GM23338 (cell line): ENCODE results near the gene RALGPS1. TPM values are rescaled to one million over a fixed set of nuclear protein-coding genes. Genes with fewer than 3 reads are reported as not detected.

ENCODE experiments used
- ATAC-seq: fragments of 200-7000 bp; cut with Tn5 transposase; 3 replicates; pipeline ENCODE4 v1.9.1; 2020
- DNase-seq: peaks from one replicate; pipeline ENCODE4 v3.0.0-alpha.2; 2015; ENCODE audit warnings: low spot score
- H2AFZ ChIP-seq: fragments of 200-600 bp; sonication (generic); 2 replicates; pipeline ENCODE4 v1.8.0; 2016; ENCODE audit warnings: antibody characterized with exemption, mild to moderate bottlenecking, moderate library complexity
- H3F3A ChIP-seq: fragments of 200-600 bp; sonication (generic); replicated peaks from 2 replicates; pipeline ENCODE4 v1.8.0; 2017; ENCODE audit warnings: antibody characterized with exemption, mixed run types, low read depth
- H3K27ac ChIP-seq: fragments of 200-600 bp; sonication (generic); 2 replicates; pipeline ENCODE4 v1.6.1; 2016; ENCODE audit warnings: low read depth
- H3K27me3 ChIP-seq: fragments of 200-600 bp; sonication (generic); 2 replicates; pipeline ENCODE4 v1.8.0; 2016; ENCODE audit warnings: mild to moderate bottlenecking, mixed run types, moderate library complexity; ENCODE audit not compliant: insufficient read depth
- H3K36me3 ChIP-seq: fragments of 200-600 bp; sonication (generic); 2 replicates; pipeline ENCODE4 v1.8.0; 2016; ENCODE audit warnings: mild to moderate bottlenecking; ENCODE audit not compliant: insufficient read depth
- H3K4me1 ChIP-seq: fragments of 200-600 bp; sonication (generic); 2 replicates; pipeline ENCODE4 v1.8.0; 2016; ENCODE audit warnings: mild to moderate bottlenecking, moderate library complexity; ENCODE audit not compliant: insufficient read depth
- H3K4me2 ChIP-seq: fragments of 200-600 bp; sonication (generic); 2 replicates; pipeline ENCODE4 v1.7.1; 2017; ENCODE audit warnings: mixed run types
- H3K4me3 ChIP-seq: fragments of 200-600 bp; sonication (generic); 2 replicates; pipeline ENCODE4 v1.6.1; 2016; ENCODE audit warnings: mixed run types
- H3K79me2 ChIP-seq: fragments of 200-600 bp; sonication (generic); replicated peaks from 2 replicates; pipeline ENCODE4 v1.8.0; 2017; ENCODE audit warnings: mild to moderate bottlenecking; ENCODE audit not compliant: insufficient read depth
- H3K9me2 ChIP-seq: fragments of 200-600 bp; sonication (generic); 2 replicates; pipeline ENCODE4 v1.8.0; 2017; ENCODE audit not compliant: insufficient read depth
- H4K20me1 ChIP-seq: fragments of 200-600 bp; sonication (generic); replicated peaks from 2 replicates; pipeline ENCODE4 v1.8.0; 2017; ENCODE audit warnings: mild to moderate bottlenecking; ENCODE audit not compliant: insufficient read depth
- H3K27ac Mint-ChIP-seq: 2 replicates; pipeline ENCODE4 v1.8.0; 2020; ENCODE audit warnings: inconsistent platforms, mild to moderate bottlenecking, moderate library complexity, mixed read lengths
- H3K27me3 Mint-ChIP-seq: 3 replicates; pipeline ENCODE4 v1.8.0; 2022; ENCODE audit warnings: low read depth, mild to moderate bottlenecking, moderate library complexity, mixed read lengths, inconsistent platforms; ENCODE audit not compliant: insufficient read depth, poor library complexity
- H3K36me3 Mint-ChIP-seq: 3 replicates; pipeline ENCODE4 v1.8.0; 2021; ENCODE audit warnings: low read depth, mild to moderate bottlenecking, inconsistent platforms, moderate library complexity, mixed read lengths
- H3K4me1 Mint-ChIP-seq: 3 replicates; pipeline ENCODE4 v1.8.0; 2020; ENCODE audit warnings: mild to moderate bottlenecking, inconsistent platforms, mixed read lengths
- H3K4me3 Mint-ChIP-seq: 3 replicates; pipeline ENCODE4 v1.8.0; 2021; ENCODE audit warnings: moderate library complexity, mild to moderate bottlenecking, inconsistent platforms, mixed read lengths
- H3K9me3 Mint-ChIP-seq: 3 replicates; pipeline ENCODE4 v1.8.0; 2020; ENCODE audit warnings: moderate library complexity, mild to moderate bottlenecking, inconsistent platforms, mixed read lengths
- CREB1 ChIP-seq: fragments of 250-450 bp; sonication (Bioruptor Pico); IDR thresholded peaks from 2 replicates; pipeline ENCODE4 v1.5.0; 2020; ENCODE audit warnings: low read depth, mild to moderate bottlenecking, moderate library complexity
- CTCF ChIP-seq, 2 experiments: fragments of 200-600 bp in 1 of 2; sonication (generic) in 1 of 2; conservative IDR thresholded peaks; 2 replicates each; pipeline versions ENCODE4 v1.5.1 to v1.6.1; 2016 to 2017; ENCODE audit warnings: antibody characterized with exemption in 2 of 2, low read depth in 2 of 2, mild to moderate bottlenecking in 2 of 2, moderate library complexity in 1 of 2
- EZH2 ChIP-seq: fragments of 200-600 bp; sonication (generic); IDR thresholded peaks from one replicate; pipeline ENCODE4 v1.8.0; 2017; ENCODE audit warnings: antibody characterized with exemption, mild to moderate bottlenecking, low read depth; ENCODE audit not compliant: unreplicated experiment
- EZH2phosphoT487 ChIP-seq: fragments of 200-600 bp; sonication (generic); IDR thresholded peaks from one replicate; pipeline ENCODE4 v1.8.1; 2018; ENCODE audit warnings: antibody characterized with exemption; ENCODE audit not compliant: unreplicated experiment
- JUNB ChIP-seq: IDR thresholded peaks from one replicate; pipeline ENCODE4 v1.6.1; 2016; ENCODE audit warnings: antibody characterized with exemption; ENCODE audit not compliant: unreplicated experiment
- NANOG ChIP-seq: IDR thresholded peaks from 2 replicates; pipeline ENCODE4 v1.6.1; 2016; ENCODE audit warnings: antibody characterized with exemption, borderline replicate concordance
- POLR2AphosphoS5 ChIP-seq: IDR thresholded peaks from 2 replicates; pipeline ENCODE4 v1.6.1; 2016; ENCODE audit warnings: antibody characterized with exemption, low read depth
- ZNF114 ChIP-seq: fragments of 250-450 bp; sonication (Bioruptor Pico); IDR thresholded peaks from 2 replicates; pipeline ENCODE4 v1.5.0; 2020; ENCODE audit warnings: mild to moderate bottlenecking, moderate library complexity
- polyA plus RNA-seq: library from polyadenylated mRNA; unstranded; fragments of >200 nt; fragmentation: Nextera tagmentation; extraction: Ambion mirVana; gene quantifications from 2 replicates; pipeline ENCODE4 v1.2.1, GENCODE V29; 2016
- total RNA-seq: library from RNA; depleted of rRNA; stranded (reverse); fragments of >200 nt; shearing (Covaris generic); gene quantifications from 2 replicates; pipeline ENCODE4 v1.2.3, GENCODE V29; 2014
- TF ChIP-seq, protein P1 (sequence below): fragments of 250-450 bp; sonication (Bioruptor Pico); IDR thresholded peaks from 2 replicates; pipeline ENCODE4 v1.5.0; 2020; ENCODE audit warnings: mild to moderate bottlenecking, moderate library complexity

RALGPS1 gene
- total and polyA plus RNA-seq, 2 experiments from 2014 or later: 18.2 to 57.1 TPM

GRCh38 chr9:127093319-127094020, 178.9 kb downstream of the RALGPS1 start:
- ATAC-seq (peak; percentile 57), DNase-seq (peak; percentile 33)
- Histone ChIP-seq H3K4me1 (no peaks in the 10 kb centered on the region), H3K27ac (no peak overlapping the region), H3K4me2 (no peak overlapping the region), H4K20me1 (peaks cover 3% of the 10 kb centered on the region; the same call in 1 of the 2 replicates), H3K79me2 (no peaks in the 10 kb centered on the region), H2AFZ (no peak overlapping the region), H3F3A (no peaks in the 10 kb centered on the region), H3K9me2 (no peaks in the 10 kb centered on the region), H3K4me3 (no peak overlapping the region), H3K27me3 (no peaks in the 10 kb centered on the region), H3K36me3 (no peaks in the 10 kb centered on the region)
- Mint-ChIP-seq H3K36me3 (no peaks in the 10 kb centered on the region), H3K4me3 (no peak overlapping the region), H3K9me3 (no peaks in the 10 kb centered on the region; the same call in 2 of the 3 replicates), H3K27ac (no peak overlapping the region), H3K4me1 (peaks cover 13% of the 10 kb centered on the region), H3K27me3 (peaks cover 12% of the 10 kb centered on the region)
- TF ChIP-seq CREB1 (CRISPR knock-in tag): no peak
- TF ChIP-seq JUNB: no peak
- no peak for TF ChIP-seq EZH2phosphoT487
- no peak for TF ChIP-seq POLR2AphosphoS5
- TF ChIP-seq NANOG: no peak
- TF ChIP-seq CTCF (conservative IDR thresholded peaks at IDR 0.05; ENCODE audit: low read depth in 2 of 2): peak; percentile 32 to 44
- TF ChIP-seq, protein P1, sequence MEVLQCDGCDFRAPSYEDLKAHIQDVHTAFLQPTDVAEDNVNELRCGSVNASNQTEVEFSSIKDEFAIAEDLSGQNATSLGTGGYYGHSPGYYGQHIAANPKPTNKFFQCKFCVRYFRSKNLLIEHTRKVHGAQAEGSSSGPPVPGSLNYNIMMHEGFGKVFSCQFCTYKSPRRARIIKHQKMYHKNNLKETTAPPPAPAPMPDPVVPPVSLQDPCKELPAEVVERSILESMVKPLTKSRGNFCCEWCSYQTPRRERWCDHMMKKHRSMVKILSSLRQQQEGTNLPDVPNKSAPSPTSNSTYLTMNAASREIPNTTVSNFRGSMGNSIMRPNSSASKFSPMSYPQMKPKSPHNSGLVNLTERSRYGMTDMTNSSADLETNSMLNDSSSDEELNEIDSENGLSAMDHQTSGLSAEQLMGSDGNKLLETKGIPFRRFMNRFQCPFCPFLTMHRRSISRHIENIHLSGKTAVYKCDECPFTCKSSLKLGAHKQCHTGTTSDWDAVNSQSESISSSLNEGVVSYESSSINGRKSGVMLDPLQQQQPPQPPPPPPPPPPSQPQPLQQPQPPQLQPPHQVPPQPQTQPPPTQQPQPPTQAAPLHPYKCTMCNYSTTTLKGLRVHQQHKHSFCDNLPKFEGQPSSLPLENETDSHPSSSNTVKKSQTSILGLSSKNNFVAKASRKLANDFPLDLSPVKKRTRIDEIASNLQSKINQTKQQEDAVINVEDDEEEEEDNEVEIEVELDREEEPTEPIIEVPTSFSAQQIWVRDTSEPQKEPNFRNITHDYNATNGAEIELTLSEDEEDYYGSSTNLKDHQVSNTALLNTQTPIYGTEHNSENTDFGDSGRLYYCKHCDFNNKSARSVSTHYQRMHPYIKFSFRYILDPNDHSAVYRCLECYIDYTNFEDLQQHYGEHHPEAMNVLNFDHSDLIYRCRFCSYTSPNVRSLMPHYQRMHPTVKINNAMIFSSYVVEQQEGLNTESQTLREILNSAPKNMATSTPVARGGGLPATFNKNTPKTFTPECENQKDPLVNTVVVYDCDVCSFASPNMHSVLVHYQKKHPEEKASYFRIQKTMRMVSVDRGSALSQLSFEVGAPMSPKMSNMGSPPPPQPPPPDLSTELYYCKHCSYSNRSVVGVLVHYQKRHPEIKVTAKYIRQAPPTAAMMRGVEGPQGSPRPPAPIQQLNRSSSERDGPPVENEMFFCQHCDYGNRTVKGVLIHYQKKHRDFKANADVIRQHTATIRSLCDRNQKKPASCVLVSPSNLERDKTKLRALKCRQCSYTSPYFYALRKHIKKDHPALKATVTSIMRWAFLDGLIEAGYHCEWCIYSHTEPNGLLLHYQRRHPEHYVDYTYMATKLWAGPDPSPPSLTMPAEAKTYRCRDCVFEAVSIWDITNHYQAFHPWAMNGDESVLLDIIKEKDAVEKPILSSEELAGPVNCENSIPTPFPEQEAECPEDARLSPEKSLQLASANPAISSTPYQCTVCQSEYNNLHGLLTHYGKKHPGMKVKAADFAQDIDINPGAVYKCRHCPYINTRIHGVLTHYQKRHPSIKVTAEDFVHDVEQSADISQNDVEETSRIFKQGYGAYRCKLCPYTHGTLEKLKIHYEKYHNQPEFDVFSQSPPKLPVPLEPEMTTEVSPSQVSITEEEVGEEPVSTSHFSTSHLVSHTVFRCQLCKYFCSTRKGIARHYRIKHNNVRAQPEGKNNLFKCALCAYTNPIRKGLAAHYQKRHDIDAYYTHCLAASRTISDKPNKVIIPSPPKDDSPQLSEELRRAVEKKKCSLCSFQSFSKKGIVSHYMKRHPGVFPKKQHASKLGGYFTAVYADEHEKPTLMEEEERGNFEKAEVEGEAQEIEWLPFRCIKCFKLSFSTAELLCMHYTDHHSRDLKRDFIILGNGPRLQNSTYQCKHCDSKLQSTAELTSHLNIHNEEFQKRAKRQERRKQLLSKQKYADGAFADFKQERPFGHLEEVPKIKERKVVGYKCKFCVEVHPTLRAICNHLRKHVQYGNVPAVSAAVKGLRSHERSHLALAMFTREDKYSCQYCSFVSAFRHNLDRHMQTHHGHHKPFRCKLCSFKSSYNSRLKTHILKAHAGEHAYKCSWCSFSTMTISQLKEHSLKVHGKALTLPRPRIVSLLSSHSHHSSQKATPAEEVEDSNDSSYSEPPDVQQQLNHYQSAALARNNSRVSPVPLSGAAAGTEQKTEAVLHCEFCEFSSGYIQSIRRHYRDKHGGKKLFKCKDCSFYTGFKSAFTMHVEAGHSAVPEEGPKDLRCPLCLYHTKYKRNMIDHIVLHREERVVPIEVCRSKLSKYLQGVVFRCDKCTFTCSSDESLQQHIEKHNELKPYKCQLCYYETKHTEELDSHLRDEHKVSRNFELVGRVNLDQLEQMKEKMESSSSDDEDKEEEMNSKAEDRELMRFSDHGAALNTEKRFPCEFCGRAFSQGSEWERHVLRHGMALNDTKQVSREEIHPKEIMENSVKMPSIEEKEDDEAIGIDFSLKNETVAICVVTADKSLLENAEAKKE: no peak
- no peak for TF ChIP-seq ZNF114
- TF ChIP-seq EZH2: no peak
